Pulmonary artery endothelial cell (primary cell): Measurements from ENCODE around the gene OLFM3. TPM values are rescaled to one million over a fixed set of nuclear protein-coding genes. Genes with fewer than 3 reads are reported as not detected.

Source experiments
- DNase-seq: peaks from one replicate; pipeline ENCODE4 v3.0.0-alpha.2; 2011; ENCODE audit warnings: low read depth, low spot score
- total RNA-seq: library from RNA; depleted of rRNA; stranded (reverse); fragments of >200 nt; gene quantifications from 2 replicates; pipeline ENCODE4 v1.2.3, GENCODE V29; 2014

The OLFM3 gene
- total RNA-seq, 1 donor from 2014 or later = not detected

DNA sequence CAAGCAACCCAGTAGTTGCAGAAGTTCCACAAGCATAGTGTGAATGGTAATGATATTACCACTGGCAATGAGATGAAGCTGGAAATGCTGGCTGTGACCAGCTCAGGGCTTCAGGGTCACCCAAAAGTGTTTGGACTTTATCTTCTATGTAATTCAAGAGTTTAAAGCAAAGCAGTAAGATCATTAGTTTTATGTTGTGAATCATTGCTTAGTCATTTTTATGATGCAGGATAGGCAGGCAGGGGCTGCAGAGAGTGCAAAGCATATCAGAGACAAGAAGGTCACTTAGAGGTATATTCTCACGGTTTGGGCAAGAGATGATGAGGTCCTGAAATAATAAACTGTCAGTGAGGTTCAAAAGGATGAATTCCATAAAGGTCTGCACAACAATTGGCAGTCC lies 147.4 kb downstream of the OLFM3 start:
- DNase-seq = no peak

GRCh38 chr1:101847626-101848025 lies 149.1 kb downstream of the OLFM3 start:
- DNase-seq = no peak

- DNase-seq = no peak
These were observed 149.9 kb downstream of the OLFM3 start for GRCh38 chr1:101846820-101847219.

DNA sequence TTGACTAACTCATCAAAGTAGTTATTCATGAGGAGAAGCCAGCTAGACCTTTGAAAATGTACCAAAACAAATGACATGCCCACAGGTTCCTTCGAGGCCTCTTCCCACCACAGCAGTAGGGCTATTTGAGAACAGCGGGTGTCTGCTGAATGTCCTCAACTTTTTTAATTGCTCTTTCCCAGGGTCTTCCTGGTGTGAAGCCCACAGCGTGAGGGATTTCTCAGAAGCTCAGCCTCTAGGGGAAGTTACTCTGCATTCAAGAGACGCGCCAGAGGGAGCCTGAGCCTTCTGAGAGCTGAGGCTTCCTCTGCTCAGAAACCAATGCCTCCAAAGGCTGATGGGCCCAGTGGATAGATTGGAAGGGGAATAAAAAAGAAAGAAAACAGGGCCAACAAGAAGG lies 153.6 kb downstream of the OLFM3 start:
- no peak for DNase-seq

DNA sequence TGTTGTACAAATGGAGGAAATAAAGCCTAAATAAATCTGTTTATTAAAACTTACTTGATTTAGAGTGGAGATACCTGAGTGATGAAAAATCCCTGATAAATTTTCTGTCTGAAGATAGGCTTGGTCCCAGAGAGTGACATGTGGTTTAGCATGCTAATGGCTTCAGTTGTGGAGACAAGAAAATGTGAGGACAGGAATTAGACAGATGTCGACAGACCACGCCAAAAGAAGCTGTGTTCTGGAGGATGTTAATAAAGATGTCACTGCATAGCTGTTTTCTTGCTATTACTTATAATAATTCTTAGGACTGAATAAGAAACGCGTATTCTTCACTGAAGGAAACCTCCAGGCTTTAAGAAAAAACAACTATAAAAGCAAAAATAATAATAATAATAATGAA lies 154.9 kb downstream of the OLFM3 start:
- DNase-seq = no peak

DNA sequence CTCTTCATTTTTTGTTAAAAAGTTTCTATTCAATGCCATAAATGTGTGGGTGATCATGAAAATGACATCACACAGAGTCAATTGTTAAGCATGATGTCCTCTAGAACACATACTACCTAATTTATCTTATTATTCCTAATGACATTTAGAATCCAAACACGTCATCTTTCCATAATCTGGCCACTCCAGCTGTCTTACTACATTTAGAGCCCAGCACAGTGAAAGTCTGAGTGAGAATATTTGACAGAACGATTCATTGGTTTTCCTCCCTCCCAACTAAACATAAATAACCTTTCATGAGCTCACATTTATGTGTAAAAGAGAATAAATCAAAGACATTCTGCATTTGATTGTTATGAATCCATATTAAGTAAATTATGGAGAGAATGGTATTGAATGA lies 160.7 kb downstream of the OLFM3 start:
- no peak for DNase-seq

GRCh38 chr1:101833312-101833711 lies 163.4 kb downstream of the OLFM3 start:
- no peak for DNase-seq

DNA sequence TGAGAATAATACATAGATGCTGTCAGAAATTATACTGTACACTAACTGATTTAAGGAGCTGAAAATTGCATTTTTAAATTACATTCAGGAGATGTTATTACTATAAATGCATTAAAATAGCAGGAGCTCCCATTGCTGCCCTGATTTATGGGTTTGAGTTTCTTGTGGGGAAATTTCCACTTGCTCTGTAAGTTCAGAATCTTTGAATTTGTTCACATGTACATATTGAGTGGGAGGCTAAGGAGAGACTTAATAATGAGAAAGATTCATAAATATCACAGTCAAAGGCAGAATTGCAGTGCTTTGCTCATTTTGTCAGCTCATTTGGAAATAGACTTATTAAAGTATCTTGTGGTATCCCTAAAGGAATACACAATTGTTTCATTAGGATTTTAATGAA lies 170.3 kb downstream of the OLFM3 start:
- DNase-seq = no peak

DNA sequence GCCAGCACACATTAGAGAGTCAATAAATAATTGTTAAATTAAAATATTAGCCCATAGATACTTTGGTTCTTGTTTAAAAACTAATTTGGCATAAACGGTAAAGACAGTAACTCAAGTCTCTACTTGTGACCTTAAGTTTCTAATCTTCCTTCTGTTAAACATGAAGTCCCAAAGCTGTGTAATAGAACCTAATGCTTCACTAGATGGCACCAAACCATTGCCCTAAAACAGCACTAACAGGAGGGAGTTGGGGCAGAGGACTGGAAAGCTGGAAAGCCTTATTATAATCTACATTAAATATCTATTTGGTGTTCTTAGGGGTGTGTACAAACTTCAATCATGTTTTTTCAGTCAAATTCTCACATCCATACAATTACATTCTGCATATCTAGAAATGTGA lies 176.7 kb downstream of the OLFM3 start:
- no peak for DNase-seq

GRCh38 chr1:101816262-101816661 lies 180.5 kb downstream of the OLFM3 start:
- no peak for DNase-seq

DNA sequence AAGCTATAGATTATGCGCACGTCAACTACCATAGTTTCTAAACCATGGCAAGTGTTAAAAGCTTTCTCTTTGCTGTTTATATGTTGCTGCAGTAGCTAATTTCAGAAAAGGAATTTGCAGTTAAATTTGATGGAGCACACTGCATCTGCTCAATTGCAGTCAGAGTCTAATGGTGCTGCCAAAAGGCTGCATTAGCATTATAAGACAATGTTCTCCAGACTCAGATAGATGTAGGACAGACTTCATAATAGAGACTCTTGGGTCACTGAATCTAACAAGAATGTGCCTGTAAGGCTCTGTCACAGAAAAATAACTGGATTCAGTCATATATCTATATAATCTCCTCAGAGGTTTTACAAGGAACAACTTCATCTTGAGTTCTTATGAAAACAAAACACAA lies 198.3 kb downstream of the OLFM3 start:
- DNase-seq = no peak

- DNase-seq = no peak
These were observed 199.0 kb downstream of the OLFM3 start for GRCh38 chr1:101797722-101798121.

DNA sequence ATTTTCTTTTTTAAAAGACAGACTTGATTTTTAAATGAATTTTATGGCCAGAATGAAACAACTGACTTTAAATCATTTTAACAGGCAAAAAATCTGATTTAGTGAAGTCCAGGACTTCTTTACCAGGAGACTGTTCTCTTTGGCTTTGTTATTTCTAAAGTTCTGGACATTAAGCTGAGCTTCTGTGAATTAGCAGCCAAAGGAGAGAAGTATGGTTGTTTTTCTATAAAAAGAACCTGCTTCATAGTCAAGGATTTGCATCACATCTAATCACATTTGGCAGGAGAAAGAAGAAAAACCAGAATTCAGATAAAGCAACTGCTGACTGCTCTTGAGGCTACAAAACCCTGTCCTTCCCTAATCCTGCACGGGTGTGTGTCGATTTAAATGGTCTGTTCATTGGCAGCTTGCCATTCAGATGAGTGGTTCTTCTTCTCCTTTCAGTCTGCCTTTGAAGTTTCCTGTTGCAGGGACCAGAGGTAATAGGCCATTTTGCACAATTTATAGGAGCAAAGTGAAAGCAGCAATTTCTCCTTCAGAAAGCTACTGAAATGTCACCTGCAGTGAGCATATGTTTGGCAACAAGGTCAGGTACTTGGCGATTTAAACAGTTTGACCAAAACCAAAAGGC lies 215.4 kb downstream of the OLFM3 start:
- DNase-seq = no peak

DNA sequence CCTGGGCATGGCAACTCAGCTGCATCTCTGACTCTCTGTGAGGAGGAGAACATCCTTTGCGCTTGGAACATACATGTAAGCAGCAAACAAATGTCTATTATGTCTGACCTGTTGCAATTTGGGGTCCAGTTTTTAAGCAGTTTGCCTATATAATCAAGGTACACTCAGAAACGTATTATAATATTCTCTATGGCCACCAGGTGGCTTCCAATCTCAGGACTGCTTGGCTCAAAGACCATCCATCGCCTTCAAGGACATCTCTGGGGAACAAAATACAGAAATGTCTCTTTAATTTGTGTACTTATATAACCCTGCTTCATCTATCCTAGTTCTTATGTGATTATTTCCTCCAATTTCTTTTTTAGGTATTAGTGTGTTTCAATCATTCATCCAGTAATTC lies 227.2 kb downstream of the OLFM3 start:
- no peak for DNase-seq

DNA sequence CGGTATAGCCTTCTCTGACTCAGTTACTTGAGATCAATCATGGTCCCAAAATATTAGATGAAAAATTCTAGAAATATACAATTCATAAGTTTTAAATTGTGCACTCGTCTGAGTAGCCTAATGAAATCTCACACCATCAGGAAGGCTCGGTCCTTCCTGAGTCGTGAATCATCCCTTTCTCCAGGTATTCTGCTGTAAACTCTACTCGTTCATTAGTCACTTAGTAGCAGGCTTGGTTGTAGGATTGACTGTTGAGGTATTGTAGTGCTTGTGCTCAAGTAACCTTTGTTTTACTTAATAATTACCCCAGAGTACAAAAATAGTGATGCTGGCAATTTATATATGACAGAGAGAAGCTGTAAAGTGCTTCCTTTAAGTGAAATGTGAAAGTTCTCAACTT lies 238.7 kb downstream of the OLFM3 start:
- no peak for DNase-seq

- no peak for DNase-seq
These were observed 240.3 kb downstream of the OLFM3 start for GRCh38 chr1:101756411-101756810.
